H1 (cell line): ENCODE measurements around the gene GNB3. TPM values are rescaled to one million over a fixed set of nuclear protein-coding genes. Genes with fewer than 3 reads are reported as not detected.

Experiments
- CTCF ChIA-PET: fragments of 300-600 bp; sonication (Branson Sonifier 250); formaldehyde crosslinking; loops from one replicate; lab custom pipeline; 2021; ENCODE audit not compliant: partially characterized antibody; lab: Charles Lee
- POLR2A ChIA-PET: fragments of 300-600 bp; sonication (Branson Sonifier 250); formaldehyde crosslinking; loops from one replicate; lab custom pipeline; 2021; ENCODE audit warnings: inconsistent platforms; ENCODE audit not compliant: partially characterized antibody; lab: Charles Lee
- DNase-seq, 2 experiments: peaks; one replicate each; pipeline versions ENCODE4 v3.0.0 to v3.0.0-alpha.2; 2010 to 2022; ENCODE audit warnings: low spot score in 2 of 2, low read depth in 1 of 2, mixed read lengths in 1 of 2
- FAIRE-seq: peaks from 2 replicates; lab custom pipeline; 2011; peaks lifted over from hg19 to GRCh38; lab: Jason Lieb, UNC
- H2AFZ ChIP-seq: 2 replicates; pipeline ENCODE4 v1.8.1; 2012; ENCODE audit warnings: low read length, inconsistent platforms
- H2AK5ac ChIP-seq: 2 replicates; pipeline ENCODE4 v1.6.1; 2013; ENCODE audit warnings: low read depth, low read length
- H2BK120ac ChIP-seq: replicated peaks from 2 replicates; pipeline ENCODE3; 2013; ENCODE audit warnings: low read depth, low read length, inconsistent platforms
- H2BK12ac ChIP-seq: 2 replicates; pipeline ENCODE4 v1.6.1; 2013; ENCODE audit warnings: low read depth, low read length
- H2BK15ac ChIP-seq: 2 replicates; pipeline ENCODE4 v1.6.1; 2013; ENCODE audit warnings: low read length
- H2BK20ac ChIP-seq: 2 replicates; pipeline ENCODE4 v1.6.1; 2013; ENCODE audit warnings: low read length
- H2BK5ac ChIP-seq: 2 replicates; pipeline ENCODE4 v1.6.1; 2013; ENCODE audit warnings: low read depth, low read length
- H3K14ac ChIP-seq: 2 replicates; pipeline ENCODE4 v1.6.1; 2013; ENCODE audit warnings: inconsistent platforms; ENCODE audit not compliant: insufficient read length
- H3K18ac ChIP-seq: 2 replicates; pipeline ENCODE4 v1.6.1; 2013; ENCODE audit warnings: low read length; ENCODE audit errors: extremely low read depth
- H3K23ac ChIP-seq: 2 replicates; pipeline ENCODE4 v1.6.1; 2013; ENCODE audit warnings: inconsistent platforms; ENCODE audit not compliant: insufficient read length
- H3K23me2 ChIP-seq: 2 replicates; pipeline ENCODE4 v1.6.1; 2013; ENCODE audit warnings: low read depth, low read length
- H3K27ac ChIP-seq: 2 replicates; pipeline ENCODE4 v1.6.1; 2011; ENCODE audit warnings: low read depth, low read length, inconsistent platforms
- H3K27me3 ChIP-seq, 4 experiments: replicated peaks in 1 of 4; 1 replicate in 1 of 4; 2 replicates in 3 of 4; pipeline versions ENCODE4 v1.6.1 to v1.8.1; 2011 to 2013; ENCODE audit warnings: low read length in 3 of 4, mild to moderate bottlenecking in 3 of 4, inconsistent platforms in 2 of 4, mixed read lengths in 2 of 4, moderate library complexity in 1 of 4; ENCODE audit not compliant: control insufficient read depth in 3 of 4, insufficient read depth in 3 of 4; ENCODE audit errors: extremely low read depth in 1 of 4
- H3K36me3 ChIP-seq, 4 experiments: 2 replicates each; pipeline versions ENCODE4 v1.6.1 to v1.8.1; 2011 to 2013; ENCODE audit warnings: mild to moderate bottlenecking in 4 of 4, low read length in 3 of 4, moderate library complexity in 2 of 4, control low read depth in 1 of 4, inconsistent platforms in 1 of 4; ENCODE audit not compliant: insufficient read depth in 4 of 4, control insufficient read depth in 2 of 4
- H3K4ac ChIP-seq: replicated peaks from 2 replicates; pipeline ENCODE3; 2013; ENCODE audit warnings: low read length, low read depth, mixed read lengths, inconsistent platforms; ENCODE audit not compliant: insufficient read length
- H3K4me1 ChIP-seq, 4 experiments: replicated peaks in 1 of 4; 1 replicate in 1 of 4; 2 replicates in 3 of 4; pipeline versions ENCODE4 v1.6.1 to v1.8.1; 2011 to 2013; ENCODE audit warnings: low read length in 3 of 4, inconsistent platforms in 2 of 4, mixed read lengths in 1 of 4; ENCODE audit not compliant: insufficient read depth in 4 of 4, control insufficient read depth in 3 of 4
- H3K4me2 ChIP-seq, 2 experiments: 2 replicates each; pipeline versions ENCODE4 v1.6.1 to v1.8.1; 2011 to 2013; ENCODE audit warnings: low read depth in 2 of 2, low read length in 2 of 2, control low read depth in 1 of 2, inconsistent platforms in 1 of 2, mild to moderate bottlenecking in 1 of 2; ENCODE audit not compliant: insufficient read depth in 1 of 2
- H3K4me3 ChIP-seq, 4 experiments: fragments of 200-600, 300-600 bp in 1 of 4; sonication (generic), shearing (Covaris generic), sonication (Bioruptor Twin) in 1 of 4; 2 replicates each; pipeline versions ENCODE4 v1.5.1 to v1.8.1; 2011 to 2016; ENCODE audit warnings: low read length in 4 of 4, low read depth in 3 of 4, control low read depth in 2 of 4, inconsistent platforms in 2 of 4, mild to moderate bottlenecking in 2 of 4, mixed read lengths in 1 of 4, moderate library complexity in 1 of 4; ENCODE audit not compliant: insufficient read depth in 2 of 4; ENCODE audit errors: extremely low read depth in 1 of 4
- H3K56ac ChIP-seq: replicated peaks from 2 replicates; pipeline ENCODE3; 2013; ENCODE audit warnings: low read depth, mild to moderate bottlenecking, mixed read lengths, low read length, inconsistent platforms; ENCODE audit not compliant: insufficient read length
- H3K79me1 ChIP-seq: 2 replicates; pipeline ENCODE4 v1.6.1; 2013; ENCODE audit warnings: low read depth, low read length, control low read depth
- H3K79me2 ChIP-seq, 2 experiments: 2 replicates each; pipeline versions ENCODE4 v1.6.1 to v1.8.1; 2012 to 2013; ENCODE audit warnings: low read length in 2 of 2, mild to moderate bottlenecking in 2 of 2, inconsistent platforms in 1 of 2; ENCODE audit not compliant: insufficient read depth in 2 of 2, control insufficient read depth in 1 of 2
- H3K9ac ChIP-seq, 4 experiments: replicated peaks in 1 of 4; 1 replicate in 1 of 4; 2 replicates in 3 of 4; pipeline versions ENCODE4 v1.6.1 to v1.8.1; 2011 to 2013; ENCODE audit warnings: low read depth in 3 of 4, low read length in 3 of 4, control low read depth in 2 of 4, mild to moderate bottlenecking in 2 of 4, moderate library complexity in 2 of 4, inconsistent platforms in 1 of 4; ENCODE audit errors: extremely low read depth in 1 of 4
- H3K9me3 ChIP-seq, 2 experiments: 2 replicates each; pipeline versions ENCODE4 v1.6.1 to v1.8.1; 2012 to 2013; ENCODE audit warnings: mild to moderate bottlenecking in 2 of 2, moderate library complexity in 2 of 2, control low read depth in 1 of 2, inconsistent platforms in 1 of 2, low read depth in 1 of 2, low read length in 1 of 2, mixed read lengths in 1 of 2; ENCODE audit not compliant: insufficient read depth in 2 of 2
- H4K20me1 ChIP-seq, 2 experiments: replicated peaks in 1 of 2; 2 replicates each; pipeline versions ENCODE3 to v1.8.1; 2011 to 2013; ENCODE audit warnings: inconsistent platforms in 2 of 2, low read length in 2 of 2, mild to moderate bottlenecking in 1 of 2; ENCODE audit not compliant: insufficient read depth in 2 of 2, control insufficient read depth in 1 of 2
- H4K5ac ChIP-seq: 2 replicates; pipeline ENCODE4 v1.6.1; 2013; ENCODE audit warnings: low read length, low read depth, mixed read lengths, inconsistent platforms; ENCODE audit not compliant: insufficient read length
- H4K8ac ChIP-seq: 2 replicates; pipeline ENCODE4 v1.8.0; 2013; ENCODE audit warnings: mild to moderate bottlenecking, moderate library complexity, low read length, inconsistent platforms; ENCODE audit not compliant: insufficient read depth; ENCODE audit errors: extremely low read depth
- H4K91ac ChIP-seq: replicated peaks from 2 replicates; pipeline ENCODE3; 2013; ENCODE audit warnings: low read length, mixed read lengths, inconsistent platforms; ENCODE audit not compliant: insufficient read length
- CTCF ChIP-seq, 3 experiments: IDR thresholded peaks; 1 replicate in 2 of 3; 2 replicates in 1 of 3; pipeline versions ENCODE4 v1.5.1 to v1.6.1; 2011; ENCODE audit warnings: low read length in 3 of 3, mild to moderate bottlenecking in 3 of 3, inconsistent platforms in 2 of 3, low read depth in 1 of 3, moderate library complexity in 1 of 3; ENCODE audit not compliant: insufficient read depth in 1 of 3; ENCODE audit errors: control extremely low read depth in 1 of 3
- ZNF274 ChIP-seq: IDR thresholded peaks from 2 replicates; pipeline ENCODE4 v1.7.0; 2012; ENCODE audit warnings: low read length, borderline replicate concordance; ENCODE audit errors: extremely low read depth
- WGBS, 2 experiments: shearing (Covaris generic) in 1 of 2; methylation state at CpG; one replicate each; pipeline versions ENCODE4 v1.1.6 to v1.1.7; 2013 to 2015; ENCODE audit warnings: low lambda C conversion rate in 2 of 2, mixed read lengths in 2 of 2, inconsistent platforms in 1 of 2, low coverage in 1 of 2, missing lambda C conversion rate in 1 of 2; ENCODE audit not compliant: insufficient replicate concordance in 2 of 2, insufficient coverage in 1 of 2, insufficient read length in 1 of 2; ENCODE audit errors: extremely low coverage in 1 of 2, missing lambda C conversion rate in 1 of 2; 5-methylcytosine and 5-hydroxymethylcytosine counted together
- polyA plus RNA-seq, 7 experiments: library from polyadenylated mRNA; depleted of rRNA in 3 of 7; stranded (reverse) in 5 of 7; unstranded in 2 of 7; fragments of >200 nt in 5 of 7; fragments of 200-250 nt in 2 of 7; gene quantifications; 1 replicate in 5 of 7; 2 replicates in 1 of 7; 4 replicates in 1 of 7; pipeline versions ENCODE4 v1.2.1 to v1.2.3, GENCODE V29; 2011 to 2013; ENCODE audit warnings: missing spikeins in 2 of 7, mixed read lengths in 2 of 7
- total RNA-seq: library from RNA; stranded (reverse); fragmentation: NEBNext Ultra II Directional; extraction: Animal tissue kit (Norgen Biotek cat#: 25700); gene quantifications from 2 replicates; pipeline ENCODE4 v1.2.1, GENCODE V29; 2021

GNB3 gene
- total and polyA plus RNA-seq, 2 of the 8 experiments (the other 6 are each of a cell fraction or from before 2014, with no cell fraction given) = 9.9 TPM

GRCh38 chr12:6868211-6869048, 27.7 kb downstream of the GNB3 start:
- H3K79me2 ChIP-seq = peaks cover 0 to 22% of the 10 kb centered on the region in 2 experiments; a peak in 2 of 4 replicates
- DNase-seq = peak in 1 of 2 experiments; percentile 52
- no peak for FAIRE-seq

More at GRCh38 chr12:6868211-6869048, 27.7 kb downstream of the GNB3 start:
- Histone ChIP-seq H3K4me2 (peak overlapping the region; percentile 93 to 94), H4K20me1 (peaks cover 25 to 30% of the 10 kb centered on the region in 2 experiments), H3K9me3 (no peaks in the 10 kb centered on the region), H3K23ac (no peak overlapping the region), H3K56ac (peak overlapping the region; percentile 74), H2BK120ac (peak overlapping the region; percentile 61), H3K23me2 (peaks cover 21% of the 10 kb centered on the region), H2BK5ac (peak overlapping the region; percentile 73; the same call in 1 of the 2 replicates), H3K9ac (peak overlapping the region; percentile 60 to 85 (median 82)), H4K8ac (no peak overlapping the region), H4K5ac (peak overlapping the region; percentile 32), H3K18ac (peak overlapping the region; percentile 85; the same call in 1 of the 2 replicates), H3K14ac (no peak overlapping the region), H2AK5ac (no peak overlapping the region), H3K79me1 (0 out of 2 replicates have a peak, but pooled peaks cover 4% of the 10 kb centered on the region), H3K27me3 (no peaks in the 10 kb centered on the region), H2BK12ac (no peak overlapping the region), H3K4ac (peak overlapping the region; percentile 92), H3K4me1 (peaks cover 7 to 48% (median 25%) of the 10 kb centered on the region in 4 experiments), H3K36me3 (peaks cover 8 to 44% (median 22%) of the 10 kb centered on the region in 4 experiments), H3K4me3 (peak overlapping the region; percentile 84 to 98 (median 86)), H2BK15ac (no peak overlapping the region), H2BK20ac (no peak overlapping the region), H3K27ac (peak overlapping the region; percentile 71; the same call in 1 of the 2 replicates), H4K91ac (peak overlapping the region; percentile 0), H2AFZ (no peak overlapping the region)
- POLR2A ChIA-PET = interaction anchor here (0.5 to 18.9 kb wide), 47 partner anchors 8 to 336 kb away, joined by 3 to 588 read pairs (median 4); partner anchors contain the start of genes ATN1, C12orf57, CD4 and CDCA3
- 14% methylated on average over 22 of the region's 22 CpGs; no CpG with 5 or more reads in 1 of the 2 experiments for WGBS, 2 experiments
- peak in 1 of 3 experiments; percentile 28; a peak in 1 of 4 replicates for TF ChIP-seq CTCF (IDR thresholded peaks at IDR 0.05; ENCODE audit: control extremely low read depth in 1 of 3, insufficient read depth in 1 of 3, low read depth in 1 of 3, low read length in 3 of 3)
- TF ChIP-seq ZNF274 = no peak
- CTCF ChIA-PET = interaction anchor here (0.7 to 10.4 kb wide), 35 partner anchors 12 to 248 kb away, joined by 3 to 216 read pairs (median 7); partner anchors contain the start of genes C12orf57, CDCA3, GNB3 and LRRC23
